Hematopoietic multipotent progenitor cell treated with erythropoietin and hydrocortisone succinate and interleukin-3 and kit ligand, for 6 days (in vitro differentiated cells): Measurements from ENCODE around the gene ZNF865.
A peak's percentile ranks its signal among the peaks of the same experiment; 100 is the strongest.

ENCODE experiments used
- DNase-seq: peaks from one replicate; pipeline ENCODE4 v3.0.0-alpha.2; 2015

The ZNF865 gene

DNA sequence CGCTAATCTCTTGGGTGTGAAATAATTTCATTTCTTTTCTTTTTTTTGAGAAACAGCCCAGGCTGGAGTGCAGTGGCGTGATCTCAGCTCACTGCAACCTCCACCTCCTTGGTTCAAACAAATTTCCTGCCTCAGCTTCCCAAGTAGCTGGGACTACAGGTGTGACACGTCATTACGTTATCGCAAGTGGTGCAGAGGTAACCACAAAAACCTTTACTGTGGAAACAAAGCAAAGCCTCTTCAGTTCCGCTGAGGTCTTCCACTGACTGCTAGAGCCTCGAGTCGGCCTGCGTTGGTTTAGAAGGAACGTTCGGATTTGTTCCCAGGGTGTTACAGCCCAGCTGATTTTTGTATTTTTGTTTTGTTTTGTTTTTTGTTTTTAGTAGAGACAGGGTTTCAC, 20.9 kb downstream of the ZNF865 start:
- DNase-seq: no peak

DNA sequence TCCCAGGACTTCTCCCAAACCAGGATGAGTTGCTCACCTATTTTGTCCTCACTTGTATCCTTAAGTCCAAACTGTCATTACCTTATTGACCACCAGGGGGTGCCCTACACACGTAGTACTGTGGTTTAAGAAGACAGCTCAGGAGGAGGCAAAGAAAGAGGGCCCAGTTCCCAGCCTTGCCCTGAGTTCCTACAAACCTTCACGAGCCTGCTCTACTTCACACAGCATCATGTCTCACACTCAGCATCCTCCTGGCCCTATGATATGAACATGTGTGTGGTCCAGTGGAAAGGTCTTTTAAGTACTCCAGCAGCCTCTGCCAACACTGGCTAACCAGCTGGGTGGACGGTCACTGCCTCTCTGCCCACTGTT, 27.0 kb downstream of the ZNF865 start:
- DNase-seq: peak; percentile 98

DNA sequence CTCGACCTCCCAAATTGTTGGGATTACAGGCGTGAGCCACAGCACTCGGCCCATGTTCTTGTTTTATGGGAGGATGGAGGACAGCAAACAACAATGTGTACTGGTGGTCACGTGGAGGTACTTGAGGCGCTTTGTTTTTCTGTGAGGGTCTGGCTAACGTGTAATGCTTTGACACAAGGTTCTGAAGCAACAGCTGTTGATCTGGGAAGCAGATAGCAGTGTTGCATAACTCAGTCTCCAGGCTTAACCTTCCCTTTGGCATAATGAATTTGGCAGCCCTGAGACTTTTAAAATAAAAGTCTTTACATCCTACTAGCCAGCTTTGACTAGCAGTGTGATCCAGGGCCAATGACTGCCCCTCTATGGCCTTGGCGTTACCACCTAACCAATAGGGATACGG, 28.4 kb downstream of the ZNF865 start:
- peak; percentile 67 for DNase-seq

DNA sequence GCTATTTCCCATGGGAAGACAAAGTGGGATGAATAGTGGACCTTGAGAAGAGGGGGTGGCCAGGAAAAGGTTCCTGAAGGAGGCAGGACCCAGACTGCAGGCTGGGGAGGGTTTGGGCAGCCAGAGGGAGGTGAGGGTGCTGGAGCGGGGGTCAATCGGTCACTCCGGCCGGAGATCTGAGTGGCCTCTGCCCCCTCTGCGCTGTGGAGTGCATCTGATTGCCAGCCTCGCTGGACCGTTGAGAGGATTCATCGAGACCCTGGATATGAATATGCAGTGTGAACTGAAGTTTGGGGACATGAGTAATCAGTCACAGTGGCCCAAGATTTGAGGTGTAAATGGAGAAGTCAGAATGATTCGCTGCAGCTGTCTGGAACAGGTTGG, 29.9 kb downstream of the ZNF865 start:
- no peak for DNase-seq

DNA sequence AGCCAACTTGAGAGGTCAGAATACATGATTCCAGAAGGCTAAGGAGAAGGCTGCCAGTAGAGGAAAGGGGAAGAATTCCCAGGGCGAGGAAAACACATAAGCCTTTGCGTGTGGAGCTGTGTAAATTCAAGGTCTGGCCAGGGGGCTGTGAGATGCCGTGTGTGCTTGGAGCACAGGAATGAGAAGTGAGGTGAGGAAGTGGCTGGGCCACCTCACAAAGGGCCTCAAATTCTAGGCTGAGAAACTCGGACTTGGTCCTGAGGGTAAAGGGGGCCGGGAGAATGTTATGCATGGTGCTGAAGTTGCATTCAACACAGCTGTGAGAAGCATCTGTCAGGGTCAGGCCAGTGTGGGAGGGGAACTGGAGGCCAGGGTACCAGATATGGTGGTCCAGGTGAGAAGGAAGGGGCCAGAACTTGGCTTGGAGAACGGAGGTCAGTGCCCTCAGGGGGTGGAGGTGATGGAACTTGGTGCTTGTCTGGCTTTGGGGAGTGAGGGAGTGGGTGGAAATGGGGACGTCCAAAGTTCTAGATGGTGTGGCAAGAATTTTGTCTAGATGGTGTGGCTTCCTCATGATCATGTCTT, 30.5 kb downstream of the ZNF865 start:
- DNase-seq: no peak

DNA sequence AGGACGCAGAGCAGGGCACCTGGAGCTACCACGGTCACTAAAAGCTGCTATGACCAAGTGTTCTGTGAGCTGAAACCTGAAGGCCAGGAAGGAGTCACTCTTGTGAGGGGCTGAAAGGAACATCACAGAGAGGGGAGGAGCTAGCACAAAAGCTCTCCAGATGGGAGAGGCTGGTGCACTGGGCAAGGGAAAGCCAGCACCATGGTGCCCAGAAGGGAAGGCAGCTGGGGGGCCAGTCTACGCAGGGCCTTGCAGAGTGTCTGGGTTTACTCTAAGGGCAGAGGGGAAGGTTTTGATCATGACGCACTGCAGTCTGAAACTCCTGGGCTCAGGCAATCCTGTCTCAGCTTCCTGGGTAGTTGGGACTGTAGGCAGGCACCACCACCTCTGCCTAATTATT, 31.3 kb downstream of the ZNF865 start:
- DNase-seq: no peak

DNA sequence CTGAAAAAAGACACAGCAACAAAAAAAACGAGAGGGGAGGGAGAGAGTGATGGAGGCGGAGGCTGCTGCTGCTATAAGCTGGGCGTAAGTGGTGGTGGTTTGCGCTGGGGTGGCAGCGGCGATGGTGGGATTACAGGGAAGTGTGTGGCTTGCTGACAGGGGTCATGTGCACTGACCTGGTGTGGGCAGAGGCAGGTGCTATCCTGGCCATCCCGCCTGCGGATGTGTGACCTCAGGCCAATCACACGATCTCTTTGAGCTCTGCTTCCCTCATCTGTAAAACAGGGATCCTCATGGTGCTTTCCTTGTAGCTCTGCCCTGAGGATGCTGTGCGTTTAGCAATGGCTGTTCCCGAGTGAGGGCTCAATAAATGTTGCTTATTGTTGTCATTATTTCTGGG, 32.1 kb downstream of the ZNF865 start:
- DNase-seq: no peak

DNA sequence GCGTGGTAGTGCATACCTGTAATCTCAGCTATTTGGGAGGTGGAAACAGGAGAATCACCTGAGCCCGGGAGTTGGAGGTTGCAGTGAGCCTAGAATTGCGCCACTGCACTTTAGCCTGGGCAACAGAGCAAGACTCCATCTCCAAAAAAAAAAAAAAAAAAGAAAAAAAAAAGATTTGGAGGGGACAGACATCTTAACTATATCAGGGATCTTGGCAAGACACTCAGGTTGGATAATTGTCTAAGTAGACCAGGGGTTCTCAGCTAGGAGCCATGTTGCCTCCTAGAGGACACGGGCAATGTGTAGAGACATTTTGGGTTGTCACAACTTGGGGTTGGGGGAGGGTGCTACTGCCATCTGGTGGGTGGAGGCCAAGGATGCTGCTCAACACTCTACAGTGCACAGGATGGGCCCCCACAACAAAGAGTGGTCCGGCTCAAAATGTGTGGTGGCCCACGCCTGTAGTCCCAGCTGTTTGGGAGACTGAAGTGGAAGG, 33.5 kb downstream of the ZNF865 start:
- DNase-seq: peak; percentile 85

DNA sequence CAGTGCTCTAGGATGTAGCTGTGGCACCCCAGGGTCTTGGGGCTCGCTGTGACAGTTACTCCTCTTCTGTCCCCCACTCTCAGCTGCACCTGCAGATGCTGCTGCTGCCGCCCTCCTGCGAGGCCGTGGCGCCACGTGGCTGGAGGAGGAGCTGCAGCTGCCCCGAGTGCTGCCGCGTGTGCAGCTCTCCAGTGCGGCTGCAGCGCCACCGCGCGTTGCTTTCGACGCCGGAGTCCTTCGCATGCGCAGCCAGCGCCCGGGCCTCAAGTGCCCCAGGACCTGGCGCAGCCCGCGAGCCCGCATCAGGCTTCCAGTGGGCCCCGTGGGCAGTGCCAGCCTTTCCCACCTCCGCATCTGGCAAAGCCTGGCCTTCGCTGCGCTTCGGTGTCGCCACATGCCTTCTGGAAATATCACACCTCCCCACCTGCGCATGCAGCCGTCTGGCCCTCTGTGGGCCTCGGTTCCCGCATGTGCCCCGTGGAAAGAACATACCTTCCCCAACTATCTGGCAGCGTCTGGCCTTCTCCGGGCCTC, 34.7 kb downstream of the ZNF865 start:
- DNase-seq: peak; percentile 80

DNA sequence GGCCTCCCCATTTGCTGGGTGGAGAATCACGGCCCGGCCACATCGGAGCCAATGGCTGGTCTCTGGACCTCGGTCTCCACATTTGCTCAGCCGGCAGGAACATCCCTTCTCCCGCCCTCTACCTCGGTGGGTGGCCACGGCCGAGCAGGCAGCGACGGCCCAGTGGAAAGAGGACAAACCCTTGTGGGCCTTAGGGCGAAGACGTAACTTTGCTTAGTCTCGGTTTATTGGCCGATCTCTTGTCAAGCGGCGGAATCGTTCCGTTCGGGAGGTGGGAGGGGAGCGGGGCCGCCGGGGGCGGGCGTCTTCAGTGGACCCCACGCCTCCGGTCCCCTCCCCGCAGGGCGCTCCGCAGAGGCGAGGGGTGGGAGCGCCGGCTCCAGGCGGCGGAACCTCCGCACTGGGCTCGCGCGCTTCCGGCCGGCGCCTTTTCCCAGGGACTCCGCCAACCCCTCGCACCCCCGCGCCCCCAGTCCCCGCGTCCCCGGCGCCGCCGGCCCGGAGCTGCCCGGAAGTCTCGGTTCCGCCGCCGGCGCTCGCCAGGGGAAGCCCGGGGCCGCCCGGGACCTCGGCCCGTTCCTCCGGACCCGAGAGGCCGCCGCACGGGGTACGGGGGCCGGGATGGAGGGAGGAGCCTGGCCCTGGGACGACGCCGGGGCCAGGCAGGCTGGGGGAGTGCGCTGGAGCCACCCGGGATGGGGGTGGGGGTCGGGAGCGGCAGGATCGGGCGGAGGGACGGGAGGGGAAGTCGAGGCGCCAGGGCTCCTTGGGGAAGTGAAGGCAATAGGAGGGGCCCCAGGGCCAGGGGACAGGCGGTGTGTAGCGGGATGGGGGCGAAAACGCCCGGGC, 35.4 kb downstream of the ZNF865 start, which contains the start of gene ZNF580:
Gene ZNF580 (plus strand): TSS at position 426 of the 849 bp plus-strand sequence. CDS start 1,507 bp downstream, outside the sequence.
- DNase-seq: peak; percentile 81

DNA sequence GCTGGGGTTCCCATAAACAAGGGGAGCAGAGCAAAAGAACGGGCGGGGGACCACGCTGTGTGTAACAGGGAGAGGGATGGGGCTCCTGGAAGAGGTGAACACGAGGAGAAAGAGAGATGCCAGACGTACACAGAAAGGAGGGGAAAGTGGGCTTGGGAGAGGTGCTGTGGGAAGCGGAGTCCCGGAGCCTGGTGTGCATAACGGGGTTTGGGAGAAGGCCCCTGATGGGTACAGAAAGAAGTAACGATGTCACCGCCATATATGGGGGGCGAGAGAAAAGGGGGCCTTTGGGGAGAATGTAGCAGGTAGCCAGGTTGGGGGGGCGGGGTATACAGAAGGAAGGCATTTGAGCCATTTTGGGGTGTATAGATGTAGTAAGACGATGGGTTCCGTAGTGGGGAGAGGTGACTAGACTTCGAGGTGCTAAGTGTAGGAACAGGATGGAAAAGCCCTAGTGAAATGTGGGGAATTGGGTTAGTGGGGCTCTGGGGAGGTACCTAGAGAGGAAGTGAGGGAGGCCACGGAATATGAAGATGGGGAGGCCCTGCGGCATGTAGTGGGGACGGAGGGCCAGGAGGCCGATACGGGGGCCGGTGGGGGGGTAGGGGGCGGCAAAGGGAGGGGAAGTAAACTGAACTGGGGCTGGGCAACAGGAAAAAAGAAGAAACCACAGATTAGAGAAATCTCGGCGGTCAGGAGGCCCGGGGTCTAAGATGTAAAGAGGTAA, 36.1 kb downstream of the ZNF865 start:
- peak; percentile 44 for DNase-seq

DNA sequence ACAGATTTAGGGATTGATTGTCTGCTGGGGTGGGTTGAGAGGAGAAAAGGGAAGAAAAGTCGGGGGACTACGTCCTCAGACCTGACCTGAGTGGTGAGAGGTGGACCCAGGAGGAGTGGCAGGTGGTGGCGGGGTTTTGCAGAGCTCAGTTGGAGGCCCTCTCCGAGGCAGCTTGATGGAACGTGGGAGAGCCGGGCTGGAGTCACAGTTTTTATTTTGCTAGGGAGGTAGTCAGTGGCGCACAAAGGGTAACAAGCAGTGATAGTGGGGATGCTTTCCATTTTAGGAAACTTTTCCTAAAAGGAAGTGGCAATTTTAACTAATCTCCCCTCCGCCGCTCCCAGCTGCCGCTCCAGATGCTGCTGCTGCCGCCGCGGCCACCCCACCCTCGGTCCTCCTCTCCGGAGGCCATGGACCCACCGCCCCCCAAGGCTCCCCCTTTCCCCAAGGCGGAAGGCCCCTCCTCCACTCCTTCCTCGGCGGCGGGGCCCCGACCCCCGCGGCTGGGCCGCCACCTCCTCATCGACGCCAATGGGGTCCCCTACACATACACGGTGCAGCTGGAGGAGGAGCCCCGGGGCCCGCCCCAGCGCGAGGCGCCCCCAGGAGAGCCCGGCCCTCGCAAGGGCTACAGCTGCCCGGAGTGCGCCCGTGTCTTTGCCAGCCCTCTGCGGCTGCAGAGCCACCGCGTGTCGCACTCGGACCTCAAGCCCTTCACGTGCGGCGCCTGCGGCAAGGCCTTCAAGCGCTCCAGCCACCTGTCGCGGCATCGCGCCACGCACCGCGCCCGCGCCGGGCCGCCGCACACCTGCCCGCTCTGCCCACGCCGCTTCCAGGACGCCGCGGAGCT, 36.9 kb downstream of the ZNF865 start:
- peak; percentile 30 for DNase-seq

DNA sequence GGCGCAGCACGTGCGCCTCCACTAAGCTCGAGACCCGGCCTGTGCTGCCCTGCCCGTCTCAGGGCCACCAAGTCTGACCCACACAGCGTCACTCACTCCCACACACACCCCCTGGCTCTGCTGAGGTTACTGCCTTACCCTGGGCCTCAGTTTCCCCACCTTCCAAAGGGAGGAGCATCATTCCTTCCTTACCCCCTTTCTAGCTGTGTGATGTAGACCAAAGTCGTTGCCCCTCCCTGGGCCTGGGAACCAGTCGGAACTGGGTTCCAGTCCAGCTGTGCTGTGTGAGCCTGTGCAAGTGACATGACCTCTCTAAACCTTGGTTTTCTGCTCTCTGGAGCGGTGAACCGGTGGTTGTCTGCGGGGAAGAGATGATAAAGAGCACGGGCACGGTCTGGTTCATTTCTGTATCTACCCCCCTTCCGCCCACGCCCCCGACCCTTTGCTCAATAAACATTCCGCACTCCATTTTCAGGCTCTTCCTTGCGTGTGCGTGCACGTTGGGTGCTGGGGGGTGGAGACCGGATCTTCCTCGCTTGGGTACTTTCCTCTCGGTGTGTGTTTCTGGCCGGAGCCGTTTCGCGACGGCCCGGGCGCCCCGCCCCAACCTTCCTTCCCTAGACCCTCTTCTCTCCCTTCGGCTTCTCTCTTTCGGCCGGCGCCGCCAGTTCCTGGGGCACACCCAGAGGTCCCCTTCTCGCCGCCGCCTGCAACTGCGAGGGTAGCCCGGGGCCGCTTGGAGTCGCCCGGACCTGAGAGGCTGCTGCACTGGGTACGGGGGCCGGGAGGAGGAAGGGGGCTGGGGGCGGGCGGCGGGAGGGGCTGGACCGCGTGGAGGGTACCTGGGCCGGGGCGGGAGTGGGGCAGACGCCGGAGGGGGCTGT, 37.8 kb downstream of the ZNF865 start, which contains the start of gene ZNF581:
Gene ZNF581 (plus strand): TSS at position 647 of the 884 bp plus-strand sequence. CDS start 923 bp downstream, outside the sequence.
- peak; percentile 86 for DNase-seq

DNA sequence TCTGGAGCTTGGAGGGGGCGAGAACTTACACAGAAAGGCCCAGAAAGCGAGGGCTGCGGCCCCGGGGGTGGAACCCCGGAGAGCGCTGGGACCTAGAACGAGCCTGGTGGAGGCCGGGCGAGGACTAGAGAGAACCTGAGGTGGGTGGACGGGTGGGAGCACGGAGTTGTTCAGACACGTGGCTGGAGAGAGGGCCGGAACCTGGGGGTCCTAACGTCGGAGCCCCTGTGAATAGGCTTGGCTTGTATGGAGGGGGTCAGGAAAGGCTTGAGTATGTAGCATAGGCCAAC, 38.4 kb downstream of the ZNF865 start:
- peak; percentile 36 for DNase-seq

DNA sequence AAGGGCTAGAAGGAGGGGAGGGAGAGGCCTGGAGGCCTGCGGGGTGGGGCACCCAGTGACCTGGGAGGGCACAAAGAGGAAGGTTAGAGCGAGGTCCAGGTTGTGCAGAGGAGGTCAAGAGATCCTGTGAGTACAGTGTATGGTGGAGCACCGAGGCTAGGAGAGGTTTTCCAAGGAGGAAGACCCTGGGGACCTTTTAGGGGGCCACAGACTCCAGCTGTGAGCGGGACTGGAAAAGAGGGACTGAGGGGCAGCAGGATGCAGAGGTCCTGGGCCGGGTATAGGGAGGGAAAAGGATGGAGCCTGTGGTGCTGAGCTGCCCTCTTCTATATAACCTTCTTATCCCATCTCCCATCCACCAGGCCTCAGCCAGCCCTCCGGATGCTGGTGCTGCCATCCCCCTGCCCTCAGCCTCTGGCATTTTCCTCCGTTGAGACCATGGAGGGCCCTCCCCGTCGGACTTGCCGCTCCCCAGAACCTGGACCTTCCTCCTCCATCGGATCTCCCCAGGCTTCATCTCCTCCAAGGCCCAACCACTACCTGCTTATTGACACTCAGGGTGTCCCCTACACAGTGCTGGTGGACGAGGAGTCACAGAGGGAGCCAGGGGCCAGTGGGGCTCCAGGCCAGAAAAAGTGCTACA, 38.9 kb downstream of the ZNF865 start:
- no peak for DNase-seq

DNA sequence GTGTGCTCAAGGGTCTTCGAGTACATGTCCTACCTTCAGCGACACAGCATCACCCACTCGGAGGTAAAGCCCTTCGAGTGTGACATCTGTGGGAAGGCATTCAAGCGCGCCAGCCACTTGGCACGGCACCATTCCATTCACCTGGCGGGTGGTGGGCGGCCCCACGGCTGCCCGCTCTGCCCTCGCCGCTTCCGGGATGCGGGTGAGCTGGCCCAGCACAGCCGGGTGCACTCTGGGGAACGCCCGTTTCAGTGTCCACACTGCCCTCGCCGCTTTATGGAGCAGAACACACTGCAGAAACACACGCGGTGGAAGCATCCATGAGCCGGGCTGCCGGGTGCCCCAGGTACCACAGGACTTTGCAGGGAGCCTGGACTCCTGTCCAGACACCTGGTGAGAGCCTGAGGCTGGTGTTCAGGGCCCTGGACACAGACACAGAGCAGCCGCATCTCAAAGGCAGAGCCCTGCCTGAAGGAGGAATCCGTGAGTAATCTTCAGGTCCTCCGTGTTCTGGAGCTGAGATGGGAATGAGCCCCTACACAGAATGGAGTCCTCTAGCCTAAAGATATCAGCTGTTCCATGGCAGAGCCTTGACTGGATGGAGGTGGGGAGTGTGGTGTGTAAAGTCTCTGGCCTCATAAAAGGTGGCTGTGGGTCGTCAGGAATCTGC, 39.5 kb downstream of the ZNF865 start:
- DNase-seq: no peak

DNA sequence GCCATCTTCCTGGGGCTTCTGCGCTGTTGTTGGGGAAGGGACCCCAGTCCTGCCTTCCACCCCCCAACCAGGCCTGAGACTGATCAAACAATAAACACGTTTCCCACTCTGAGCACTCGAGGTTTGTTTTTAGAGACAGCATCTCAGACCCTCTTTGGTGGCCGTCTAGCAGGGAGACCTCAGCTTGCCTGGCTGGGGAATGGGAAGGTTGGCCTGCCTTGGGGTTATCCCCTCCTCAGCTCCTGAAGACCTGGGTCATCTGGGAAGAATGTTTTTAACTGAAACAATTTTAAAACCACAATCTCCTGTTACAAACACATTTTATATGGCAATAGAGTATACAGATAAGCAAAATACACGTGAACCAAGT, 40.0 kb downstream of the ZNF865 start:
- DNase-seq: no peak

DNA sequence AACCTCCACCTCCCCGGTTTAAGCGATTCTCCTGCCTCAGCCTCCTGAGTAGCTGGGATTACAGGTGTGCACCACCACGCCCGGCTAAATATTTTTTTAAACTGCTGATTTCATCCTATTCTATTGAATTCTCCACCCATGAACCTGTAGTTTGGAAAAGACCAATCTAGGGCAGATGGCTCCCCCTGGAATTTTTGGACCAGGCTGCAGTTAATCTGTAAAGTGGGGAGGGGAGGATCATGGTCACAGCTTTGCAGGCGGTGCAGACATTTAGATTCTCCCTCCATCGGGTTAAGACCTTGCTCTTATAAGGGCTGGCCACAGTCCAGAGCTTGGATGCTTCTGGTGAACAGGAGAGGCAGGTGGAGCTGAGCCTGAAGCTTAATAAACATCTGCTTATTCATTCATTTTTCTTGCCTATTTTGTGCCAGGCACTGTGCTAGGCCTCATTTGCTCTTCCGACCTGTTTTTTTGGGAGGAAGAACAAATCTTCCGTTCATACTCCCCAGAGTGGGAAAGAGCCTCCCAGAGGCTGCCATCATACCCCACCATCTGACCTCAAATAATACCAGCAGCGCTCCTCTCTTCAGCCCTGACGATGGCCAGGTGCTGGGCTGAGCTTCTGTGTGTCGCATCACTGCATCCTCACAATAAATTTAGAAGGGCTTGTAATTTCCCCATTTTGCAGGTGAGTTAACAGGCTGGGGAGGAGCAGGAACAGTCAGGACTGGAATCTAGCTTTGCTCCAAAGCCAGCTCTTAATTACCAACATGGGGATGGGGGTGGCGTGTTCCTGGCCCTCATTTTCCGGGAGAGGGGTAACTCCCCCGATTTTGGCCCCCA, 41.7 kb downstream of the ZNF865 start:
- DNase-seq: peak; percentile 44
